Gastrocnemius medialis (tissue), 4 donors: Measurements from ENCODE around the gene GPATCH11.

ENCODE experiments used
- CTCF ChIP-seq, 5 experiments: fragments of 450-650 bp in 3 of 5; fragments of 200-600 bp in 2 of 5; sonication (generic) in 2 of 5; IDR thresholded peaks in 4 of 5; conservative IDR thresholded peaks in 1 of 5; 1 replicate in 4 of 5; 2 replicates in 1 of 5; pipeline ENCODE4 v1.5.1; 2016 to 2019; ENCODE audit warnings: antibody characterized with exemption in 5 of 5, mild to moderate bottlenecking in 3 of 5, moderate library complexity in 3 of 5
- POLR2A ChIP-seq, 2 donors: fragments of 450-650 bp; IDR thresholded peaks; one replicate each; pipeline ENCODE4 v1.6.1; 2017; ENCODE audit warnings: antibody characterized with exemption in 2 of 2, mild to moderate bottlenecking in 2 of 2, moderate library complexity in 2 of 2

GRCh38 chr2:37111958-37112357, 27.6 kb downstream of the GPATCH11 start:
- no peak for TF ChIP-seq CTCF (IDR thresholded peaks at IDR 0.05 in 4 of 5, conservative IDR thresholded peaks at IDR 0.05 in 1 of 5)
- no peak for TF ChIP-seq POLR2A (IDR thresholded peaks at IDR 0.05)
